Astrocyte of the hippocampus (primary cell): ENCODE results near the gene IRF7.
"Not testable (repeated sequence)": the region's sequence is repeated elsewhere in the genome, so short reads cannot be mapped to it uniquely, and the experiment has no call there.

Experiments used
- DNase-seq: peaks from one replicate; pipeline ENCODE4 v3.0.0; 2011; ENCODE audit warnings: low read depth, low spot score

Gene IRF7

DNA sequence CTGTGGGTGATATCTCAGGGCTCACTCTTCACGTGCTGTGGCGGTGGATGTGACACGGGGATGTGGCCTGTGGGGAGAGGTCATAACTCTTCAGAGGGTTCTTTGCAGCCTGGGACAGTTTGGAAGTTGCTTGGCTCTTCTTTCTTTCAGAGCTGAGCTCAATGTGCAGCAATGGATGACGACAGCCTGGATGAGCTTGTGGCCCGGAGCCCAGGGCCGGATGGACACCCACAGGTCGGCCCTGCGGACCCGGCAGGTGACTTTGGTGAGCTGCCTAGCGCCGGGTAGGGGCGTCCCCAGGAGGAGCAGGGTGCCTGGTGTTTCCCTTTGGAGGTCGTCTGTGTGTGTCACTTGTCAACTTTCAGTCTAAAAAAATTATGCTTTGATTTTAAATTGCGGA lies 34.4 kb downstream of the IRF7 start:
- no peak for DNase-seq

DNA sequence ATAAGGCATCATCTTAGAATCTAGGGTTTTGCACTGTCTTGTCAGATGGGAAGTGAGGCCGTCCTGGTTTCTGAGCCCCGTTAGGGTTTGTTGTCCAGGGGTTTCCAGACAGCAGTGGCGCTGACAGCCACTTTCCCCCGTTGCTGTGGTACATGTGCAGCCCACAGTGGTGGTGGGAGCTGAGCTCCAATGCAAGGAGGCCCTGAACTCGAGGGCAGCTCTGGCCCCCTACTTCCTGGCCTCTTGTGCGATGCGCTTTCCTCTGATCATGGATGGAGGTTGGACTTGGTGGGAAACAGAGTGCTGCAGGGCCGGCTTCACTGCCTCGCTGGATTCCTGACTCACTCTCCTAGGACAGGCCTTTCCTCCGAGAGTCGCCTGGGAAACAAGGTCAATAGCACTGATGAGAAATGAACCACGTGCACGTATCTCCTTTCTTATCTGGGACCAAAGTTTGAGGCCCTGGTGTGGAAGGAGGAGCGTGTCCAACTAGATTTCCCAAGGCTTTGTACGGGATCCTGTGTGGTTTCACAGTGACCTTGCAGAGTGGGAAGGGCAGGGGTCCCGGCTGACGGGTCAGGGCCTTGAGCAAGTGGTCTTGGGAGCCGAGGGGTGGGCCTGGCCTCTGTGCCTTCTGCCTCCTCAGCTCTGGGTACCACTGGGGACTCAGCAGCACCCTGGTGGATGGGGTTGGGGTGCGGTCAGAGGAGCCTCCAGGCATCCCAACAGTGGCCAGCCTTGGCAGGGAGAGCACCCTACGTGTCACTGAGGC lies 35.7 kb downstream of the IRF7 start:
- peak; percentile 27 for DNase-seq

DNA sequence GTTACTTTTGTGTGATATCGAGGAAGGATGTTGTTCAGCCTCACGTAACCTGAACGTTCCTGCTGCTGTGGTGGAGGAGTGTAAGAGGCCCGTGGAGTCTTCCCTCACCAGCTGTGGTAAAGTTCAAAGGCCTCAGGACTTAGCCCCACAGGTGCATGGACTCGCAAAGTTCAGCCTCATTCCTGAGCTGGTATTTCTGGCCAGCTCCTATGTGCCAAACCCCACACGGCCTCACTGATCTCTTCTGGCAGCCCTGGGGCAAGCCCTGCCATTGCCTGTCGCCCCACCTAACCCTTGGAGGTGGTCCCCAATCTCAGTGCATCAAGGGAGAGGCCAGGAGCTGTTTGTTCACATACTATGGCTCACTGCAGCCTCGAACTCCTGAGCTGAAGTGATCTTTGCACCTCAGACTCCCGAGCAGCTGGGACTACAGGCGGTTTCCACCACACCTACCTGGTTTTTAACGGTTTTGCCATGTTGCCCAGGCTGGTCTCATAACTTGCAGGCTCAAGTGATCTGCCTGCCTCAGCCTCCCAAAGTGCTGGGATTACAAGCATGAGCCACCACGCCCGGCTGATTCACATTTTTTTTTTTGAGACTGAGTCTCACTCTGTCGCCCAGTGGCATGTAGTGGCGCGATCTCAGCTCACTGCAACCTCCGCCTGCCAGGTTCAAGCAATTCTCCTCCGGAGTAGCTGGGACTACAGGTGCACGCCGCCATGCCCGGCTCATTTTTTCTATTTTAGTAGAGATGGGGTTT lies 37.3 kb downstream of the IRF7 start:
- no peak for DNase-seq

DNA sequence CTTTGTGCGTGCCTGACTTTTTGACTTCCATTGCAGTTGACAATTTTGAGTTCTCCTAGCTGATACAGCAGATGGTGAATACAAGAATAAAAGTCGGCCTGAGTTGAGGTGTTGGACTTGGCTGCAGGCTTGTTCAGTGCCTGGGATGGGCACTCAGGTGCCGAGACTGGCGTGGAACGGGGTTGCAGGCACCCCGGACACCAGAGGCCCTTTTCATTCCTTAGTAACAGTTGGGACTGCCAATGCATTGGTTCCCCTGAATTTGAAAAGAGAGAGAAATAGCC lies 38.2 kb downstream of the IRF7 start:
- no peak for DNase-seq

DNA sequence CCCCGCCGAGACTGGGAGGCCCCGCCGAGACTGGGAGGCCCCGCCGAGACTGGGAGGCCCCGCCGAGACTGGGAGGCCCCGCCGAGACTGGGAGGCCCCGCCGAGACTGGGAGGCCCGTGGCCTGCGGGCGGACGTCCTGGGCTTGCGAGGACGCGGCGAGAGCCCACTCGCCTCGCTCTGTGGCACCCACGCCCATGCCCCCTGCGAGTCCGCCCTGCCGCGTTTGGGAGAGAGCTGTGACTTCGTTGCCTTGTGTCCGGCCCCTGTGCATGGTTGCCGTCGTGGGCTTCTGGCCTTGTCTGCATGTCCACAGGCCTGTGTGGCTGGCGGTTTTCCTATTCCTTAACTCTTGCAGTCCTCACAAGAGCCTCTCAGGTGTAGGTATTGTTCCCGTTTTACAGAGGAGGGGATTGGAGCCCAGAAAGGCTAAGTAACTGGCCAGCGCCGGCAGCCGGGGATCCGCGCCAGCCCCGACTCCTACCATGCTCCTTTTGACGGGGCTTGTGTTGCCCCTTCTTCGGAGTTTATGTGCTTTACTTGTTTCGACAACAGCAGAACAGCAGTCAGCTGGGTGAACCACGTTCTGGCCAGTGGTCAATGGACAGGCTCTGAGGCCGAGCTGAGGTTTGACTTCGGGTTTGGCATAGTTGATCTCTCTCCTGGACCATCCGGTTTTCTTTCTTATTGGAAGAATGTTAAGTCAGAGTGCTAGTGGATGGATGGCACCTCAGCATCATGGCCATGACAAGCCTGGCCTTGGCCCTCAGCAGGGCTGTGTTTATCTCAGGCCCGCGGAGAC lies 38.7 kb downstream of the IRF7 start:
- DNase-seq = peak; percentile 27

DNA sequence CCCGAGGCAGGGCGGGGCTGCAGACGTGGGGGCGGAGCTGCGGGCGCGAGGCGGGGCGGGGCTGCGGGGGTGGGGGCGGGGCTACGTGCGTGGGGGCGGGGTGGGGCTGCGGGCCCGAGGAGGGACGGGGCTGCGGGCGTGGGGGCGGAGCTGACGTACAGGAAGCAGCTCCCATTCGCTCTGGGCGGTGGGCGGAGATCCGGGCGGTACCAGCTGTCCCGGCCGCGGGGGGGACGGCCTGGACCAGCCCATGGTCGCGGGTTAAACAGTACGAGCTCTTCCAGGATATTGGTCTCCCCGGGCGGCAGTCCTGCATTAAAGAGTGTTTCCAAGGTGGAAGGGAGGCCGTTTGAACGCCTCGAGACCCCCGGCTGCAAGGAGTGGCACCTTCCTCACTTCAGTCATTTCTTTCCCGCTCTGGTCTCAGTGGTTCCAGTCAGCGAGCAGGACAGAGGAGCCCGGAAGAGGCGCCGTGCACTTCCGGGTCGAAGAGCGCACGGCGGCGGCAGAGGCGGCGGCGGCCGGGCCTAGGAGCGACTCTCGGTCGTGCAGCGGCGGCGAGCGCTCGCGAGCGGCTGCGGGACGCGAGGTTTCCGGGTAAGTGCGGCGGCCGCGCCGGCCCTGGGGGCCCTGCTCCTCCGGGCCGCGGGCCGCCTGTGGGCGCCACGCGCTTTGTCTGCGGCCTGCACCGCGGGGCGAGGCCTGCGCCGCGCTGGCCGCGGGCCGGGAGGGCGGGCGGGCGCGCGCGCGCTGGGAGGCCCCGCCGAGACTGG lies 39.6 kb downstream of the IRF7 start, which contains the start of gene PHRF1:
PHRF1 (plus strand) TSS at position 475 of the 773 bp plus-strand sequence. CDS start 5,043 bp downstream, outside the sequence.
- DNase-seq = peak; percentile 97

DNA sequence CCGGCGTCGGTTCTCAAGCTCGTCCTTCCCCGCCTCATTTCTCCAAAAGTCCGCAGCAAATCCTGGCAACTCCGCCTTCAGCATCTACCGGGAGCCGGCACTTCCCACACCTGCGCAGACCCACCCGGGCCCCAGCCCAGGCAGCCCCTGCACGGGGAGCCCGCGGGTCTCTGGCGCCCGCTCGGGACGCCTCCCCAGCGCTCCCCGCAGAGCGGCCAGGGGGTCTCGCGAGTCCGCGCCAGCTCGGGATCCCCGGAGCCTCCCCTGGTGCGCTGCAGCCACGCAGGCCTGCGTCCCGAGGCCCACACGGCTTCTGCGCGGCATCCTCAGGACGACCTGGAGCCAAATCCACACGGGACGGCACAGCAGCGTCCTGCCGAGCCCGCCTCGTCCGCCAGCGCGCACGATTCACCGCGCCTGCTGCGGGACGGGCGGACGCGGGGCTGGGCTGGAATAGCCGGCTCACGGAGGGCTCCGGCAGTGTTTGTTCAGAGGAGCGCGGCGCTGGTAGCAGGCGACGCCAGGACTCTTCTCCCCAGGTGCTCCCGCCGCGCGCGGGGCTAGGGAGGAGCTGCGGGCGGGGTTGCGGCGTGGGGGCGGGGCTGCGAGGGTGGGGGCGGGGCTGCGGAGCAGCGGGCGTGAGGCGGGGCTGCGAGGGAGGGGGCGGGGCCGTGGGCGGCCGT lies 40.3 kb downstream of the IRF7 start:
- DNase-seq = peak; percentile 56

DNA sequence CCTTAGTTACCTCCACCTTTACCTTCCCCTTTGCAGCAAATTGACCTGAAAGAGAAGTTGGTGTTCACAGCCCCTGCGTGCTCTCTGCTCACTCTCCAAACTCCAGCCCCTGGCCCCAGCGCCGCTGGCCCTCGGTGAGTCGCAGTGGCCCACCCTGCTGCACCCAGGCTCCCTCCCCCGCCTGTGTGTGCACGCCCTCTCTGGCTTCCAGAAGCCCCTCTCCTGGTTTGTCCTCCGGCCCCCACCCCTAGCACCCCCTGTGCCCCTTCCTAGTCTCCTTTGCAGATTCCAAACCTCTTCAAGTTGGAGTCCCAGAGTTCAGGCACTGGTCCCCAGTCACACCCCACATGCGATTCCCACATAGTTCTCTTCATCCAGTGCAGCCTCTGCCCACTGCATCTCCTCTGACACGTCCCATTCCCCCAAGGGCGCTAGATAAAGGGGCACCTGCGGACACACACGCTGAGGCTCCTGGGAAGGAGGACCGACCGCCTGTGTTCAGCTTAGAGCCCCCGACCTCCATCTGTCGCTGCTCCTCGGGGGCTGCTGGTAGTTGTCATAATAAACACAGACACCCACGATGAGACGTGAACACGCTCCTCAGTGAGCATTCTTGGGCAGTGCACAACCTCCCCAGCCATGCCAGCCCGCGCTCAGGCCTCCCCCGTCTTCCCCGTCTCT lies 41.0 kb downstream of the IRF7 start:
- no peak for DNase-seq

DNA sequence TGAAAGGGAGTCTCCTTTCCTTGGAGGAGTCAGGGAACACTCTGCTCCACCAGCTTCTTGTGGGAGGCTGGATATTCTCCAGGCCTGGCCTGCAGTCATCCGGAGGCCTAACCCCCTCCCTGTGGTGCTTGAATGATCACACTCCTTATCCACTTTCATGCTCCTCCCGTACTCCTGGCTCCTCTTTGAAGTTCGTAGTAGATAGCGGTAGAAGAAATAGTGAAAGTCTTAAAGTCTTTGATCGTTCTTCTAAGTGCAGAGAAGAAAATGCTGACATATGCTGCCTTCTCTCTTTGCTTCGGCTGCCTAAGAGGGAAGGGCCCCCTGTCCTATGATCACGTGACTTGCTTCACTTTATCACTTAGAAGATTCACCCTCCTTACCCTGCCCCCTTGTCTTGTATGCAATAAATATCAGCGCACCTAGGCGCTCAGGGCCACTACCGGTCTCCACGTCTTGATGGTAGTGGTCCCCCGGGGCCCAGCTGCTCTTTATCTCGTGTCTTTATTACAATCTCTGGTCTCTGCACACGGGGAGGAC lies 41.6 kb downstream of the IRF7 start:
- DNase-seq = not testable (repeated sequence)

DNA sequence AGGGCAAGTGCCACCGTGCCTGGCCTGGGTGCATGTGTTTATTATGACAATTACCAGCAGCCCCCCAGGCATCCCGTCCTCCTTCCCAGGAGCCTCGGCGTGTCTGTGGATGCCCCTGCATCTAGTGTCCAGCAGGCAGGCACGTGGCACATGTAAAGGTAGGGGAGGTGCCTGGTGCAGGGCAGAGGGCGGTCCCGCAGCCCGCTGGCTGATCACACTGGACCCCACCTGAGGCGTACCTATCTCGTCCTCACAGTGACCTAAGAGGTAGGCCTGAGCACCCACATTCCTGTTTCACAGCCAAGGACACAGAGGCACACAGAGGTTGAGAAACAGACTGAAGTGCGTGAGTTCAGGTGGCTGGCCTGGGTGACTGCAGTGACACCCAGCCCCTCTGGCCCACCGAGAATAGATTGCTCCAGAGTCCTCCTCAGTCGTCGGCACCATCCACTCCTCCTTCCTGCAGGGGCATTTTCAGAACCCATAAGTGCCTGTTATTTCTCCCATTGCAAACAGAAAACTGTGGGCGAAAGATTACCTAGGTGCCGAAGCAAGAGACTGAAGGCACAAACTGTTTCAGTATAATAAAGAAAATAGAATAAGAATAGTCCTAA lies 42.5 kb downstream of the IRF7 start:
- DNase-seq = no peak

DNA sequence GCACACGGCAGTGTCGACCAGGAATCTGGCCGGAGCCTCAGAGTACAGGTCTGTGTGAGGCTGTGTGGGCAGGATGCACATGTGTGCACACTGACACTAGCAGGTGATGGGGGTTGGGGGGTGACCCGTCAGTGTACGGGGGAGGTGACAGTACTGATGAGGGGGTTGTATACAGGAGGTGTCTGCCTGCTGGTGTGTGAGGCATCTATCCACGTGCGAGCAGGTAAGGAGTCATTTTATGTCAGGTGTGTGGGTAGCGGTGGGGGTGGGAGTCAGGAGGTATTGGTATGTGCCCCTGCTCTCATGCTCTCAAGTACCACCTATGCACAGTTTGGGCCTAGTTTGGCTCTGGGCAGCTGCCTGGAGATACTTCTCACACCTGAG lies 44.0 kb downstream of the IRF7 start:
- no peak for DNase-seq

DNA sequence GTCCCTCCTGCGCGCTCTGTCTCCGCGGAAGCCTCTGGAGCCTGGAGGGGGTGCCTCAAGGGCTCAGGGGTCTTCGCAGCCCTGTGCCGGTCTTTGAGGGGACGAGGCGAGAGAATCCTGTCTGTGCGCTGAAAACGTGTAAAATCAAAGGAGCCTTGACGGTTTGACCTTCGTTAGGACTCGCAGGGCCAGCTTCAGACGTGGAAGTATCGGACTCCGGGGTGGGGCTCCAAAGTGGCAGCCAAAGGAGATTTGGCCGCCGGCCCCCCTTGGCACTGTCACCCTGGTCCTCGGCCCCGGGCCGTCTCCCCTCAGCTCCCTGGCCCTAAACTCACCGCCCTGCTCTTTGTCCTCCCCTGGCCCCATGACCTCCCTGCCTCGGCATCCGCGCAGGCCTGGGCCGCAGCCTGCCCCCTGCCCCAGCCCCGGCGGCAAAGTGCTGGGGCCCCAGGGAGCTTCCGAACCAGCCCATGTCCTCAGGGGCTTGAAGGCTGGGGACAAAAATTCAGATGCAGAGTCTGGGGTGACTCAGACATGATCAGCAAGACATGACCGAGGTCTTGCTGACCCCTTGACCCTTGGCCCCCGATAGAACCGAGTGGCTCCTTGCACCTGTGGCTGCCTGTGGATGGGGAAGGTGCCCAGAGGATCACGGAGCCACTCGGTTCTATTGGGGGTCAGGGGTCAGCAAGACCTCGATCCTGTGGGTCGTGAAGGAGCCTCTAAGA lies 46.4 kb downstream of the IRF7 start:
- no peak for DNase-seq

DNA sequence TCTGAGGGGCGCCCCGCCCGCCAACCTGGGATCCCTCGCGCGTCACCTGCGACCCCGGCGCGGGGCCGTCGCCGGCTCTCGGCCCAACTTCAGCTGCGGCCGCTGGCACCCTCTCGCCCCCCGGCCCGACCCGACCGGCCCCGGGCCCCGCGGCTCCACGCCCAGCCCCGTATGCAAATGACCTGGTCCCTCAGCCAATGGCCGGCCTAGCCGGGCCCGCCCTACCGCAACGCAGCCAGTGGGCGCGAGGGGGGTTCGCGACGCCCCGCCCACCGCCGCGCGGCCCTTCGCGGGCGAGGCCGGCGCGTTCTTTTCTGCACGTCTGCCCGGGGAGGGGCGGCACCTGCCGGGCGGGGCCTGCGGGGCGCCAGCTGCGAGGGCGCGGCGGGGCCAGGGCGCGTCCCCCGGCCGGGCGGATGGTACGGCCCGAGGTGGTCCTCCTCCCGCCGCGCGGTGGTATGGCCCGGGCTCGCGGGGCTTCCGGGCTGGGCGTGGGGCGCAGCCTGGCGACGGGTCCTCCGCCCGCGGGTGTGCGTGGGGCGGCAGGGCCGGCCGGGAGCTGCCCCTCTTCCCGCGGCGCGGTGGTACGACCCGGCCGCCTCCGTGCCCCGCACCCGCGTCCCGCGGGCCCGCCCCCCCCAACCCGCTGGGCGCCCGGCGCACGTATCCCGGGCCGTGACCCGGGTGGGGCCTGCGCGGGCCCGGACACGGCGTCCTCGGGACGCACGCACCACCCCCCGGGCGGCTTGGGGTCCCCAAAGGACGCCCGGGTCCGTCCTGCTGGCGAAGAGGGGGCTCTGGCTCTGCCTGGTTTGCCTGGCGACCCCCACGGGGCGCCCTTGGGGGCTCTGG lies 47.2 kb downstream of the IRF7 start:
- peak; percentile 98 for DNase-seq

DNA sequence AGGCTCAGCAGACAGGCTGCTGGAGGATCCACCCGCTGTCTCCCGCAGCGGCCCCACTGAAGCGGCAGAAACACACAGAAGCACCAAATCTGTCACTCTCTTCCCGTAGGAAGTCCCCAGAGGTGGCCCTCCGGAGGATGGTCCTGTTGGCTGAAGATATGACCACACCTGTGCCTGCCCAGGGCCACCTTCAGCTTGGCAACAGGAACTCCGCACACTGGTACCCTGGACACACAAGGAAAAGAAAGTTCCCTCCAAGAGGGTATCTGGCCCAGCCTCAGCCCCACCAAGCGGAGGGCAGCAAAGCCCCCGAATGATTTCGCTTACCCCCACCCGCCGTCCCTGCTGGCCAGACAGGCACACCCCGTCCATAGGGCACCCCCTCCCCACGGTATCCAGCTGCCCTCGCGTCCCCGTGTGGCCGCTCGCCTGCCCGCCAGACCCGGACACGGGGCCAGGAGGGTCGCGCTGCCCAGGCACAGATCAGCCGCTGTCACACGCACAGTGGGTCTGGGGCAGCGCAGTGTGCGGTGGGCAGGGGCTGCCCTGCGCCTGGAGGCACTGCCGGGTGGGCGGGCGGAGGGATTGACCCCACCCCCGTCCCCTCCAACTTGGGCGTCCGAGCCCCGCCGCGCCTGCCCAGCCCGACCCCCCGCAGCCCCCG lies 48.0 kb downstream of the IRF7 start:
- DNase-seq = no peak

DNA sequence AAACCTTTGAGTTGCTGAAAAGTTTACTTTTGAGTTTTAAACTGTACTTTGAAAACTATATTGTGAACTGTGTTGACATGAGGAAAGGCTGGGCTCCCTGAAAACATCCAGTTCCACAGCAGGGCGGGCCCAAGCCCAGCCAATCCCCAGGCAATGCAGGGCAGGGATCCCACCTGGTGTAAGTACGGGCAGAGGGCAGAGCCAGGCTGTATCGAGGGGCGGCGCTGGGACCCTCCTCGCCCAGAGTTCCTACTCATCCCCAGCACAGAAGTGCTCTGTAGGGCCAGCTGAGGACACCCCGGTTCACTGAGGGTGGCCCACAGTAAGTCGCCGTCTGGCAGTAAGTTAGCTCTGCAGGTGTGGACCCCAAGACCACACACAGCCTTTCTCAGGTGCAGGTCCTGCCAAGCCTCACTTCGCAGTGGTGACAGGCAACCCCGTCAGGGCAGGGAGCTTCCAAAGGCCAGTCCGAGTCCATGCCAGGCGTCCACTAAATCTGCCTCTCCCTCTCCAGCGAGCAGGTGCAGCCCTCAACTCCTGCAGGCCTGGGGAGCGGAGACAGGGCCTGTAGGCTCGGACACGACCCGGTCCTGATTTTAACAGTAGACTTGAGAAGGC lies 48.6 kb downstream of the IRF7 start:
- DNase-seq = no peak

DNA sequence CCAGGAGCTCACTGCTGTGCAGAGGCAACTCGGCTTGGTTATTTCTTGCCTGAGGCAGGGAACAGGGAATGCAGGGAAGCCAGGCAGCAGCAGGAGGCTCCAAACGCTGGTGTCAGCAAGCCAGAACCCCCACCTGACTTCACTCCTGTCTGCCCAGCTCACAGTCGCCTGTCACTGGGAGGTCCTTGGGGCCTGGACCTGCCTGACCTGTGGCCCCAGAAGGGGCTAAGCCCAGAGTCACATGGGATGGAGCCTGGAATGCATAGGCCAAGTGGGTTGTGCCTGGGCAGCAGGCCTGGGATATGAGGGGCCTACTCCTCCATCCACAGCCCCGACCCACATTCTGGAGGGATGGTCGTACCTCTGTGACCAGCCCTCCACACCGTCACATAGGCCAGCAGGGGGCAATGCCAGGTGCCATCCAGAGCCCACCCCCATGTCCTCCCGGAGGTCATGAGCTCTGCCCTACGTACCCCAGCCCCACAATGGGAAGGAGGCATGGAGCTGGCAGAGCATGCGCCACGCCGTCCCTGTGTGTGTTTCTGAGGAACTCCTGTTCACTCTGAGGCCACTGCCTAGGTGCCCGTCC lies 49.7 kb downstream of the IRF7 start:
- DNase-seq = no peak
